IMR-90 (cell line): ENCODE data around the gene TGFBI. TPM values are rescaled to one million over a fixed set of nuclear protein-coding genes. Genes with fewer than 3 reads are reported as not detected.
A peak's percentile ranks its signal among the peaks of the same experiment; 100 is the strongest.

ENCODE experiments used
- ATAC-seq: fragments of 200-7000 bp; cut with Tn5 transposase; 2 replicates; pipeline ENCODE4 v1.9.1; 2020; ENCODE audit warnings: low read depth, mild to moderate bottlenecking, moderate library complexity
- BruUV-seq: library from RNA; stranded (reverse); fragments of 400-500 nt; replicated peaks from 2 replicates; lab custom pipeline; 2021; lab: Mats Ljungman, UMichigan
- CTCF ChIA-PET: fragments of 300-600 bp; formaldehyde crosslinking; extraction: SDS; loops from one replicate; lab custom pipeline; 2021; ENCODE audit warnings: antibody characterized with exemption; lab: Yijun Ruan, JAX
- POLR2A ChIA-PET: fragments of 300-600 bp; sonication (Branson Sonifier 250); formaldehyde crosslinking; loops from one replicate; lab custom pipeline; 2022; ENCODE audit warnings: antibody characterized with exemption; ENCODE audit not compliant: unreplicated experiment; lab: Charles Lee
- DNase-seq: peaks from one replicate; pipeline ENCODE4 v3.0.0; 2013
- H2AFZ ChIP-seq: replicated peaks from 2 replicates; pipeline ENCODE3; 2013; ENCODE audit warnings: low read length, mild to moderate bottlenecking; ENCODE audit not compliant: poor library complexity
- H2AK5ac ChIP-seq: 2 replicates; pipeline ENCODE4 v1.6.1; 2013; ENCODE audit warnings: low read depth, low read length, inconsistent platforms
- H2AK9ac ChIP-seq: replicated peaks from 2 replicates; pipeline ENCODE3; 2013; ENCODE audit warnings: mild to moderate bottlenecking, low read depth, low read length, moderate library complexity; ENCODE audit not compliant: poor library complexity
- H2BK120ac ChIP-seq: 2 replicates; pipeline ENCODE4 v1.6.1; 2013; ENCODE audit warnings: low read depth, low read length, inconsistent platforms
- H2BK15ac ChIP-seq: 3 replicates; pipeline ENCODE4 v1.6.1; 2013; ENCODE audit warnings: low read depth, low read length, inconsistent platforms
- H2BK20ac ChIP-seq: 2 replicates; pipeline ENCODE4 v1.6.1; 2013; ENCODE audit warnings: low read depth, mild to moderate bottlenecking, inconsistent platforms, low read length, moderate library complexity
- H2BK5ac ChIP-seq: 2 replicates; pipeline ENCODE4 v1.6.1; 2013; ENCODE audit warnings: mild to moderate bottlenecking, low read depth, low read length, inconsistent platforms; ENCODE audit not compliant: poor library complexity, severe bottlenecking
- H3K14ac ChIP-seq: replicated peaks from 2 replicates; pipeline ENCODE4 v1.6.1; 2013; ENCODE audit warnings: low read depth, low read length, inconsistent platforms
- H3K18ac ChIP-seq: 2 replicates; pipeline ENCODE4 v1.6.1; 2013; ENCODE audit warnings: low read depth, low read length, control low read depth
- H3K23ac ChIP-seq: 2 replicates; pipeline ENCODE4 v1.6.1; 2013; ENCODE audit warnings: low read depth, low read length, inconsistent platforms
- H3K27ac ChIP-seq: 2 replicates; pipeline ENCODE4 v1.5.1; 2013; ENCODE audit warnings: mild to moderate bottlenecking, control low read depth, low read length; ENCODE audit not compliant: insufficient read depth
- H3K27me3 ChIP-seq: 2 replicates; pipeline ENCODE4 v1.6.1; 2013; ENCODE audit warnings: low read length; ENCODE audit not compliant: control insufficient read depth, insufficient read depth
- H3K36me3 ChIP-seq: 2 replicates; pipeline ENCODE4 v1.6.1; 2013; ENCODE audit warnings: low read length, mixed read lengths; ENCODE audit not compliant: control insufficient read depth, insufficient read depth
- H3K4ac ChIP-seq: 2 replicates; pipeline ENCODE4 v1.6.1; 2013; ENCODE audit warnings: low read depth, low read length, inconsistent platforms
- H3K4me1 ChIP-seq: 2 replicates; pipeline ENCODE4 v1.6.1; 2013; ENCODE audit warnings: low read length, mixed read lengths; ENCODE audit not compliant: control insufficient read depth, insufficient read depth
- H3K4me2 ChIP-seq: 2 replicates; pipeline ENCODE4 v1.6.1; 2013; ENCODE audit warnings: low read depth, mild to moderate bottlenecking, control low read depth, low read length, moderate library complexity
- H3K4me3 ChIP-seq: 2 replicates; pipeline ENCODE4 v1.5.1; 2013; ENCODE audit warnings: low read depth, mild to moderate bottlenecking, control low read depth, low read length, moderate library complexity; ENCODE audit not compliant: insufficient read depth
- H3K56ac ChIP-seq: 2 replicates; pipeline ENCODE4 v1.6.1; 2013; ENCODE audit warnings: low read length, inconsistent platforms; ENCODE audit not compliant: insufficient read depth; ENCODE audit errors: extremely low read depth
- H3K79me1 ChIP-seq, 2 experiments: 2 replicates each; pipeline ENCODE4 v1.6.1; 2013; ENCODE audit warnings: low read length in 2 of 2, inconsistent platforms in 1 of 2, low read depth in 1 of 2
- H3K9ac ChIP-seq: 2 replicates; pipeline ENCODE4 v1.6.1; 2013; ENCODE audit warnings: low read depth, low read length, control low read depth
- H3K9me1 ChIP-seq: 2 replicates; pipeline ENCODE4 v1.6.1; 2013; ENCODE audit warnings: low read length, inconsistent platforms; ENCODE audit not compliant: insufficient read depth
- H3K9me3 ChIP-seq: 2 replicates; pipeline ENCODE4 v1.6.1; 2013; ENCODE audit warnings: low read length; ENCODE audit not compliant: control insufficient read depth, insufficient read depth
- H4K20me1 ChIP-seq: 2 replicates; pipeline ENCODE4 v1.6.1; 2013; ENCODE audit warnings: low read length, inconsistent platforms; ENCODE audit not compliant: insufficient read depth
- H4K5ac ChIP-seq: 2 replicates; pipeline ENCODE4 v1.6.1; 2013; ENCODE audit warnings: mild to moderate bottlenecking, low read depth, low read length, control low read depth
- H4K8ac ChIP-seq, 2 experiments: 2 replicates each; pipeline ENCODE4 v1.6.1; 2013; ENCODE audit warnings: low read depth in 2 of 2, low read length in 2 of 2, control low read depth in 1 of 2, inconsistent platforms in 1 of 2
- H4K91ac ChIP-seq: 2 replicates; pipeline ENCODE4 v1.6.1; 2013; ENCODE audit warnings: low read depth, low read length, inconsistent platforms; ENCODE audit not compliant: insufficient read depth
- BHLHE40 ChIP-seq: fragments of 150-350 bp; IDR thresholded peaks from 2 replicates; pipeline ENCODE4 v1.6.1; 2016; ENCODE audit warnings: mild to moderate bottlenecking, low read depth, low read length
- CEBPB ChIP-seq: IDR thresholded peaks from 2 replicates; pipeline ENCODE4 v1.6.1; 2012; ENCODE audit warnings: low read depth, low read length, improper control_type of control experiment
- CHD1 ChIP-seq: IDR thresholded peaks from 2 replicates; pipeline ENCODE4 v1.6.1; 2012; ENCODE audit warnings: low read depth, low read length, improper control_type of control experiment
- FOS ChIP-seq: fragments of 150-350 bp; IDR thresholded peaks from 2 replicates; pipeline ENCODE4 v1.6.1; 2016; ENCODE audit warnings: low read depth, low read length
- MAFK ChIP-seq: IDR thresholded peaks from 2 replicates; pipeline ENCODE4 v1.6.1; 2012; ENCODE audit warnings: low read depth, low read length, improper control_type of control experiment
- MXI1 ChIP-seq: IDR thresholded peaks from 2 replicates; pipeline ENCODE4 v1.6.1; 2012; ENCODE audit warnings: low read depth, mild to moderate bottlenecking, low read length, moderate library complexity, borderline replicate concordance
- NFE2L2 ChIP-seq: fragments of 150-350 bp; IDR thresholded peaks from 2 replicates; pipeline ENCODE4 v1.6.1; 2016; ENCODE audit warnings: low read depth, mild to moderate bottlenecking, low read length
- POLR2A ChIP-seq: IDR thresholded peaks from 2 replicates; pipeline ENCODE4 v1.6.1; 2012; ENCODE audit warnings: mild to moderate bottlenecking, low read depth, low read length
- RCOR1 ChIP-seq: IDR thresholded peaks from 2 replicates; pipeline ENCODE4 v1.6.1; 2012; ENCODE audit warnings: mild to moderate bottlenecking, low read length, improper control_type of control experiment; ENCODE audit not compliant: insufficient replicate concordance
- RFX5 ChIP-seq: IDR thresholded peaks from 2 replicates; pipeline ENCODE4 v1.8.0; 2012; ENCODE audit warnings: low read depth, mild to moderate bottlenecking, low read length, moderate library complexity
- SMC3 ChIP-seq: fragments of 150-350 bp; IDR thresholded peaks from 2 replicates; pipeline ENCODE4 v1.6.1; 2016; ENCODE audit warnings: low read depth, mild to moderate bottlenecking, antibody characterized with exemption, low read length, moderate library complexity
- WGBS, 2 experiments: methylation state at CpG; one replicate each; pipeline versions ENCODE4 v1.1.5 to v1.1.7; 2013; ENCODE audit warnings: missing lambda C conversion rate in 2 of 2; ENCODE audit not compliant: insufficient read length in 1 of 2; ENCODE audit errors: extremely low coverage in 2 of 2; 5-methylcytosine and 5-hydroxymethylcytosine counted together
- dilution Hi-C: fragments of 300-500 bp; cut with HindIII; formaldehyde crosslinking; loops from one replicate; pipeline ENCODE4 v1.14.3; 2018; ENCODE audit warnings: low sequenced_read_pairs; ENCODE audit not compliant: unreplicated experiment
- in situ Hi-C: fragments of 300-500 bp; cut with MboI; formaldehyde crosslinking; loops from 3 replicates; pipeline ENCODE4 v1.14.3; 2019; ENCODE audit warnings: low sequenced_read_pairs, inconsistent platforms, mixed read lengths
- intact Hi-C: fragments of 100-400 bp; cut with micrococcal nuclease; formaldehyde crosslinking; loops from 2 replicates; pipeline ENCODE4 v1.10.0; 2022
- polyA plus RNA-seq, 3 experiments: library from polyadenylated mRNA; depleted of rRNA; stranded (reverse); fragments of >200 nt; gene quantifications; 2 replicates each; pipeline ENCODE4 v1.2.3, GENCODE V29; 2012; ENCODE audit warnings: low replicate concordance in 1 of 3
- total RNA-seq: library from RNA; depleted of rRNA; stranded (reverse); fragments of >200 nt; gene quantifications from 2 replicates; pipeline ENCODE4 v1.2.3, GENCODE V29; 2012
- TF ChIP-seq, protein P1 (sequence below): conservative IDR thresholded peaks from 2 replicates; pipeline ENCODE4 v1.5.1; 2012; ENCODE audit warnings: mild to moderate bottlenecking, low read depth, low read length, improper control_type of control experiment
- TF ChIP-seq, protein P2 (sequence below): fragments of 150-350 bp; IDR thresholded peaks from 2 replicates; pipeline ENCODE4 v1.6.1; 2017; ENCODE audit warnings: mild to moderate bottlenecking, antibody characterized with exemption, low read length, low read depth

The TGFBI gene
- total and polyA plus RNA-seq, 2 of the 4 experiments (the other 2 are of a cell fraction), result 618 to 1,551 TPM

DNA sequence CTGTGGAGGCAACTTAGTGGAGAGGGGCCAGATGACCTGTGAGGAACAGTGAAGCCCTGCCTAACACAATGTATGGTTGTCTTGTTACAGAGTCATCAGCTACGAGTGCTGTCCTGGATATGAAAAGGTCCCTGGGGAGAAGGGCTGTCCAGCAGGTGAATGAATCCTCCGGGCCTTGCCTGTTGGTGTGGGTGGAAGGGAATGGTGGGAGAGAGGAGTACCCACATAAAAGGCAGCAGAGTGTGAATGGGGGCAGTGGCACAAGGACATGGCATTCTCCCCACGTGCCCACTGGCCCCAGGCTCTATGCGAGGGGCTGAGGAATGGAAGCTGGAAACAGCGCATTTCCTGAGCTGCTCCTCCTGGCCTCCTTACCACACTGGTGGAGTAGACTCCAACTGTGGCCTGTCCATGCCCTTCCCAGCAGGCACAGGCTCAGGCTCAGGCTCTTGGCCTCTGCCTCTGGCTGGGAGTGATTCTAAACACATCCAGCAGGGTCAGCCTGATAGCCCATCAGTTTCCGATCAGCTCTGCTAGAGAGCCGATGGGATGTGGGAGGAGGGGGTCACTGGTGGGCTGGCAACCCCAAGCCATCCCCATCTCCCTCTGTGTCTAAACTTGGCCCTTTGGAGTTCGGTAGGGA lies 15.3 kb downstream of the TGFBI start:
- no peak overlapping the region for H3K9ac ChIP-seq
- H3K27ac ChIP-seq, result peak overlapping the region; percentile 35
- no peak for DNase-seq
- in situ Hi-C loops, result no loop called here
- BruUV-seq, result no TSS peak
- ChIA-PET CTCF (no interaction called here), POLR2A (no interaction called here)
- intact Hi-C loops, result no loop called here
- no peak overlapping the region for H4K91ac ChIP-seq
- dilution Hi-C loops, result no loop called here
- no peak overlapping the region for H2BK20ac ChIP-seq
- no peak overlapping the region for H2BK15ac ChIP-seq
- peaks cover 87% of the 10 kb centered on the region for H3K36me3 ChIP-seq
- no peak overlapping the region for H4K5ac ChIP-seq
- H3K79me1 ChIP-seq, result peaks cover 62 to 81% of the 10 kb centered on the region in 2 experiments; a peak in 3 of 4 replicates
- H2AFZ ChIP-seq, result no peak overlapping the region
- no peak overlapping the region for H3K23ac ChIP-seq
- H2AK9ac ChIP-seq, result no peak overlapping the region
- no peaks in the 10 kb centered on the region for H3K27me3 ChIP-seq
- no peak overlapping the region for H3K18ac ChIP-seq
- peaks cover 44% of the 10 kb centered on the region for H3K9me1 ChIP-seq
- ATAC-seq, result no peak
- H3K4me1 ChIP-seq, result peaks cover 4% of the 10 kb centered on the region; the same call in 1 of the 2 replicates
- no peak overlapping the region for H3K56ac ChIP-seq
- peaks cover 44% of the 10 kb centered on the region for H4K20me1 ChIP-seq
- TF ChIP-seq, protein P1, sequence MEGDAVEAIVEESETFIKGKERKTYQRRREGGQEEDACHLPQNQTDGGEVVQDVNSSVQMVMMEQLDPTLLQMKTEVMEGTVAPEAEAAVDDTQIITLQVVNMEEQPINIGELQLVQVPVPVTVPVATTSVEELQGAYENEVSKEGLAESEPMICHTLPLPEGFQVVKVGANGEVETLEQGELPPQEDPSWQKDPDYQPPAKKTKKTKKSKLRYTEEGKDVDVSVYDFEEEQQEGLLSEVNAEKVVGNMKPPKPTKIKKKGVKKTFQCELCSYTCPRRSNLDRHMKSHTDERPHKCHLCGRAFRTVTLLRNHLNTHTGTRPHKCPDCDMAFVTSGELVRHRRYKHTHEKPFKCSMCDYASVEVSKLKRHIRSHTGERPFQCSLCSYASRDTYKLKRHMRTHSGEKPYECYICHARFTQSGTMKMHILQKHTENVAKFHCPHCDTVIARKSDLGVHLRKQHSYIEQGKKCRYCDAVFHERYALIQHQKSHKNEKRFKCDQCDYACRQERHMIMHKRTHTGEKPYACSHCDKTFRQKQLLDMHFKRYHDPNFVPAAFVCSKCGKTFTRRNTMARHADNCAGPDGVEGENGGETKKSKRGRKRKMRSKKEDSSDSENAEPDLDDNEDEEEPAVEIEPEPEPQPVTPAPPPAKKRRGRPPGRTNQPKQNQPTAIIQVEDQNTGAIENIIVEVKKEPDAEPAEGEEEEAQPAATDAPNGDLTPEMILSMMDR, result no peak
- no peak for TF ChIP-seq RFX5
- TF ChIP-seq NFE2L2, result no peak
- TF ChIP-seq SMC3, result no peak
- TF ChIP-seq POLR2A, result no peak
- TF ChIP-seq FOS, result no peak
- no peak for TF ChIP-seq CHD1
- no peak for TF ChIP-seq CEBPB
- TF ChIP-seq MAFK, result no peak
- no peak for TF ChIP-seq RCOR1
- no peak for TF ChIP-seq BHLHE40
- TF ChIP-seq MXI1, result no peak
- TF ChIP-seq, protein P2, sequence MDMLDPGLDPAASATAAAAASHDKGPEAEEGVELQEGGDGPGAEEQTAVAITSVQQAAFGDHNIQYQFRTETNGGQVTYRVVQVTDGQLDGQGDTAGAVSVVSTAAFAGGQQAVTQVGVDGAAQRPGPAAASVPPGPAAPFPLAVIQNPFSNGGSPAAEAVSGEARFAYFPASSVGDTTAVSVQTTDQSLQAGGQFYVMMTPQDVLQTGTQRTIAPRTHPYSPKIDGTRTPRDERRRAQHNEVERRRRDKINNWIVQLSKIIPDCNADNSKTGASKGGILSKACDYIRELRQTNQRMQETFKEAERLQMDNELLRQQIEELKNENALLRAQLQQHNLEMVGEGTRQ, result no peak
- no peaks in the 10 kb centered on the region for H3K9me3 ChIP-seq
- no peak overlapping the region; the same call in 1 of the 2 replicates for H3K4ac ChIP-seq
- no peak overlapping the region for H3K4me3 ChIP-seq
- H3K4me2 ChIP-seq, result no peak overlapping the region
- 88% methylated on average over 3 of the region's 8 CpGs; no CpG with 5 or more reads in 1 of the 2 experiments for WGBS, 2 experiments
- no peak overlapping the region; the same call in 1 of the 2 replicates for H3K14ac ChIP-seq
- H2BK5ac ChIP-seq, result peak overlapping the region; percentile 21
- H4K8ac ChIP-seq, result peak overlapping the region in 1 of 2 experiments; percentile 2; a peak in 2 of 4 replicates
- H2BK120ac ChIP-seq, result no peak overlapping the region
- H2AK5ac ChIP-seq, result peak overlapping the region; percentile 17; the same call in 1 of the 2 replicates
